Osteoblast (primary cell): Measurements from ENCODE around the gene TIMP3. TPM values are rescaled to one million over a fixed set of nuclear protein-coding genes. Genes with fewer than 3 reads are reported as not detected.

Source experiments
- DNase-seq: peaks from one replicate; pipeline ENCODE4 v3.0.0; 2011; ENCODE audit warnings: low spot score, mixed read lengths; ENCODE audit not compliant: insufficient read length; ENCODE audit errors: missing footprints
- H2AFZ ChIP-seq: 2 replicates; pipeline ENCODE4 v1.6.0; 2011; ENCODE audit warnings: mild to moderate bottlenecking, low read length
- H3K27ac ChIP-seq: 2 replicates; pipeline ENCODE4 v1.5.1; 2011; ENCODE audit warnings: mild to moderate bottlenecking, low read depth, low read length, moderate library complexity
- H3K27me3 ChIP-seq: 2 replicates; pipeline ENCODE4 v1.6.0; 2012; ENCODE audit warnings: mild to moderate bottlenecking, control low read depth, inconsistent platforms, low read length, moderate library complexity; ENCODE audit not compliant: insufficient read depth
- H3K36me3 ChIP-seq: 2 replicates; pipeline ENCODE4 v1.5.1; 2011; ENCODE audit warnings: mild to moderate bottlenecking, low read length, control low read depth, moderate library complexity; ENCODE audit not compliant: insufficient read depth
- H3K4me1 ChIP-seq: 2 replicates; pipeline ENCODE4 v1.5.1; 2011; ENCODE audit warnings: mild to moderate bottlenecking, low read length, control low read depth, moderate library complexity; ENCODE audit not compliant: insufficient read depth
- H3K4me2 ChIP-seq: 2 replicates; pipeline ENCODE4 v1.6.0; 2011; ENCODE audit warnings: mild to moderate bottlenecking, low read length; ENCODE audit not compliant: insufficient read depth
- H3K4me3 ChIP-seq: fragments of 200-600 bp; sonication (generic); 3 replicates; pipeline ENCODE4 v1.5.1; 2012; ENCODE audit warnings: mild to moderate bottlenecking, low read length, inconsistent platforms; ENCODE audit not compliant: insufficient read depth
- H3K79me2 ChIP-seq: 2 replicates; pipeline ENCODE4 v1.6.0; 2012; ENCODE audit warnings: mild to moderate bottlenecking, low read length, control low read depth, inconsistent platforms; ENCODE audit not compliant: insufficient read depth
- H3K9me3 ChIP-seq: 2 replicates; pipeline ENCODE4 v1.5.1; 2011; ENCODE audit warnings: low read depth, low read length, control low read depth
- H4K20me1 ChIP-seq: 2 replicates; pipeline ENCODE4 v1.6.0; 2012; ENCODE audit warnings: mild to moderate bottlenecking, low read length, control low read depth; ENCODE audit not compliant: insufficient read depth
- total RNA-seq: library from RNA; depleted of rRNA; stranded (reverse); fragments of >200 nt; gene quantifications from 2 replicates; pipeline ENCODE4 v1.2.3, GENCODE V29; 2012
- TF ChIP-seq, protein P1 (sequence below): IDR thresholded peaks from 2 replicates; pipeline ENCODE4 v1.5.1; 2011; ENCODE audit warnings: mild to moderate bottlenecking, low read depth, low read length, moderate library complexity; ENCODE audit errors: extremely low read depth

Gene TIMP3
- total RNA-seq, 1 donor = 1,293 TPM

- Histone ChIP-seq H3K4me2 (no peak overlapping the region), H4K20me1 (no peaks in the 10 kb centered on the region), H3K4me1 (no peaks in the 10 kb centered on the region), H3K4me3 (no peak overlapping the region), H3K9me3 (no peaks in the 10 kb centered on the region), H3K27me3 (peaks cover 7% of the 10 kb centered on the region), H3K79me2 (no peaks in the 10 kb centered on the region), H3K27ac (no peak overlapping the region), H3K36me3 (no peaks in the 10 kb centered on the region), H2AFZ (no peak overlapping the region)
- TF ChIP-seq, protein P1, sequence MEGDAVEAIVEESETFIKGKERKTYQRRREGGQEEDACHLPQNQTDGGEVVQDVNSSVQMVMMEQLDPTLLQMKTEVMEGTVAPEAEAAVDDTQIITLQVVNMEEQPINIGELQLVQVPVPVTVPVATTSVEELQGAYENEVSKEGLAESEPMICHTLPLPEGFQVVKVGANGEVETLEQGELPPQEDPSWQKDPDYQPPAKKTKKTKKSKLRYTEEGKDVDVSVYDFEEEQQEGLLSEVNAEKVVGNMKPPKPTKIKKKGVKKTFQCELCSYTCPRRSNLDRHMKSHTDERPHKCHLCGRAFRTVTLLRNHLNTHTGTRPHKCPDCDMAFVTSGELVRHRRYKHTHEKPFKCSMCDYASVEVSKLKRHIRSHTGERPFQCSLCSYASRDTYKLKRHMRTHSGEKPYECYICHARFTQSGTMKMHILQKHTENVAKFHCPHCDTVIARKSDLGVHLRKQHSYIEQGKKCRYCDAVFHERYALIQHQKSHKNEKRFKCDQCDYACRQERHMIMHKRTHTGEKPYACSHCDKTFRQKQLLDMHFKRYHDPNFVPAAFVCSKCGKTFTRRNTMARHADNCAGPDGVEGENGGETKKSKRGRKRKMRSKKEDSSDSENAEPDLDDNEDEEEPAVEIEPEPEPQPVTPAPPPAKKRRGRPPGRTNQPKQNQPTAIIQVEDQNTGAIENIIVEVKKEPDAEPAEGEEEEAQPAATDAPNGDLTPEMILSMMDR = no peak
- DNase-seq = peak; percentile 66
These were observed 108.9 kb downstream of the TIMP3 start for GRCh38 chr22:32910429-32910772.

DNA sequence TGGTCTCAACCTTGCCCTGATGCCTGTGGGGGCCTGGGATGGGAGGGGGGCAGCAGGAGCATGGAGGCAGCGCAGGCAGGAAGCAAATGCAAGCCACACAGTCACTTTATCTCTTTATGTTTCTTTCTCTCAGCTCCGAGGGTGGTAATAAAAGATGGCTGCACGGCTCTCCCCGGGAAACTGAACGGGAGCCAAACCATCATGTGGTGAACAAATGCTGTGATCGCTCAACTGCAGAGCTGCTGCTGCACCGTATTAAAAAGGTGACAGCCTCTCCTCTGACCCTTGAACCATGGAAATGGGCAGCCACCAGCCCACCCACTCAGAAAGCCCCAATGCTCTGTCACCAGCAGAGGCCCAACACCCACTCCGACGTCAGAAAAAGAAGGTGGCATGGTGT lies 110.0 kb downstream of the TIMP3 start:
- Histone ChIP-seq H3K4me2 (no peak overlapping the region), H2AFZ (peak overlapping the region; percentile 51), H3K27me3 (peaks cover 10% of the 10 kb centered on the region), H3K36me3 (no peaks in the 10 kb centered on the region), H3K4me3 (no peak overlapping the region), H4K20me1 (no peaks in the 10 kb centered on the region), H3K4me1 (no peaks in the 10 kb centered on the region), H3K9me3 (peaks cover 8% of the 10 kb centered on the region), H3K27ac (no peak overlapping the region), H3K79me2 (no peaks in the 10 kb centered on the region)
- peak; percentile 4 for DNase-seq
- TF ChIP-seq, protein P1 = no peak
